ENCODE data around the gene GPS1.

Gene GPS1

GRCh38 chr17:82084373-82085030 is 32.8 kb downstream of the GPS1 start:
- Histone ChIP-seq H3K9ac (ENCODE audit: low read length) (no peak overlapping the region), H3K79me2 (ENCODE audit: control insufficient read depth, insufficient read depth, low read length) (peaks cover 2% of the 10 kb centered on the region), H2BK15ac (replicated peaks; ENCODE audit: low read depth) (no peak overlapping the region), H4K5ac (ENCODE audit: low read length) (no peak overlapping the region), H3K4me2 (ENCODE audit: low read length) (no peak overlapping the region), H3K18ac (ENCODE audit: low read length) (no peak overlapping the region), H3K27ac (ENCODE audit: low read depth, low read length) (no peak overlapping the region), H3K4ac (ENCODE audit: low read depth, low read length) (no peak overlapping the region), H2AK5ac (ENCODE audit: low read length) (no peak overlapping the region), H3K27me3 (ENCODE audit: insufficient read depth, low read length, poor library complexity) (no peaks in the 10 kb centered on the region), H2BK5ac (ENCODE audit: low read length) (no peak overlapping the region), H4K8ac (ENCODE audit: low read depth, low read length) (no peak overlapping the region), H3K56ac (ENCODE audit: low read length) (no peak overlapping the region), H3K4me1 (ENCODE audit: control insufficient read depth, low read depth, low read length) (no peaks in the 10 kb centered on the region), H2BK120ac (ENCODE audit: low read depth, low read length) (no peak overlapping the region), H3K4me3 (ENCODE audit: low read length) (no peak overlapping the region), H3K23ac (ENCODE audit: low read length) (no peak overlapping the region), H3K36me3 (ENCODE audit: control insufficient read depth, insufficient read depth, low read length) (peaks cover 67% of the 10 kb centered on the region), H3K79me1 (ENCODE audit: low read length) (peaks cover 9% of the 10 kb centered on the region)
- no CpG with 5 or more reads among the region's 31 CpGs for WGBS (ENCODE audit: extremely low coverage, insufficient coverage, low lambda C conversion rate)
- no peak for DNase-seq

DNA sequence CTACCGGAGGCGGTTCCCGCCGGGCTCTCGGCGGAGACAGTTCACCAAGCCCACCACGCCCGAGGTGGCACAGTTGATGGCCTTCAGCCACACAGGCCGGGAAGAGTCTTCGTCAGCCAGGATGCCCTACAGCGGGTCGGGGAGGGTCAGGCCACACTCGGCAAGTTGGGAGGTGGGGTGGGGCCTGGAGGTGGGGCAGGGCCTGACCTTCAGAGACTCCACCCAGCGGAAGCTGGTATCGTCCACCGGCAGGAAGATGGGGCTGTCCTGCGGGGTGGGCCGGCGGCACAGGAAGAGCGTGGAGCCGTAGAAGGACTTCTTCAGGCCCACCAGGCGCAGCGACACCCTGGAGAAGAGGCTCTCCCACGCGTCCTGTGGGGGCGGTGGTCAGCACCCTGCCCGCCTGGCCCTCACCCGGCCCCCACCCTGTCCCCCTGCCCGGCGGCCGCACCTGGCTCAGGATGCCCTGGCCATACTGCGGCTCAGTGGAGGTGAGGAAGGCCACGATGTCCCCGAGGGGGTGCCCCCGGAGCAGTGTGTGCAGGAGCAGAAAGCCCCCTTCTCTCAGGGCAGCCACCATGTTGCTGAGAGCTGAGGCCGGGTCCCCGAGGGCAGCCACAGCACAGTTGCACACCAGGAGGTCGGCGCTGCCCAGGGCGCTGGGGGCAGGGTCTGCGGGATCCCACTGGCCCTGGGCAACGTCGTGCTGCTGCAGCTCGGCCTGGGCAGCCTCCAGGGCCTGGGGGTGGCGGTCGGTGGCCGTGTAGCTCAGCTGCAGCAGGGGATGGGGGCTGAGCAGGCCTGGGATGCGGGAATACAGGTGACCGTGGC is 33.5 kb downstream of the GPS1 start:
- Histone ChIP-seq H2BK15ac (replicated peaks; ENCODE audit: low read depth) (no peak overlapping the region), H3K9ac (ENCODE audit: low read length) (no peak overlapping the region), H3K27ac (ENCODE audit: low read depth, low read length) (no peak overlapping the region), H3K4ac (ENCODE audit: low read depth, low read length) (no peak overlapping the region), H3K27me3 (ENCODE audit: insufficient read depth, low read length, poor library complexity) (no peaks in the 10 kb centered on the region), H3K23ac (ENCODE audit: low read length) (no peak overlapping the region), H3K79me1 (ENCODE audit: low read length) (peaks cover 9% of the 10 kb centered on the region), H3K4me3 (ENCODE audit: low read length) (no peak overlapping the region), H3K18ac (ENCODE audit: low read length) (no peak overlapping the region), H4K5ac (ENCODE audit: low read length) (no peak overlapping the region), H3K56ac (ENCODE audit: low read length) (no peak overlapping the region), H3K4me1 (ENCODE audit: control insufficient read depth, low read depth, low read length) (no peaks in the 10 kb centered on the region), H2BK5ac (ENCODE audit: low read length) (no peak overlapping the region), H2BK120ac (ENCODE audit: low read depth, low read length) (no peak overlapping the region), H3K36me3 (ENCODE audit: control insufficient read depth, insufficient read depth, low read length) (peaks cover 68% of the 10 kb centered on the region), H3K79me2 (ENCODE audit: control insufficient read depth, insufficient read depth, low read length) (peaks cover 5% of the 10 kb centered on the region), H2AK5ac (ENCODE audit: low read length) (no peak overlapping the region), H3K4me2 (ENCODE audit: low read length) (no peak overlapping the region), H4K8ac (ENCODE audit: low read depth, low read length) (no peak overlapping the region)
- WGBS (ENCODE audit: extremely low coverage, insufficient coverage, low lambda C conversion rate), result no CpG with 5 or more reads among the region's 49 CpGs
- no peak for DNase-seq

DNA sequence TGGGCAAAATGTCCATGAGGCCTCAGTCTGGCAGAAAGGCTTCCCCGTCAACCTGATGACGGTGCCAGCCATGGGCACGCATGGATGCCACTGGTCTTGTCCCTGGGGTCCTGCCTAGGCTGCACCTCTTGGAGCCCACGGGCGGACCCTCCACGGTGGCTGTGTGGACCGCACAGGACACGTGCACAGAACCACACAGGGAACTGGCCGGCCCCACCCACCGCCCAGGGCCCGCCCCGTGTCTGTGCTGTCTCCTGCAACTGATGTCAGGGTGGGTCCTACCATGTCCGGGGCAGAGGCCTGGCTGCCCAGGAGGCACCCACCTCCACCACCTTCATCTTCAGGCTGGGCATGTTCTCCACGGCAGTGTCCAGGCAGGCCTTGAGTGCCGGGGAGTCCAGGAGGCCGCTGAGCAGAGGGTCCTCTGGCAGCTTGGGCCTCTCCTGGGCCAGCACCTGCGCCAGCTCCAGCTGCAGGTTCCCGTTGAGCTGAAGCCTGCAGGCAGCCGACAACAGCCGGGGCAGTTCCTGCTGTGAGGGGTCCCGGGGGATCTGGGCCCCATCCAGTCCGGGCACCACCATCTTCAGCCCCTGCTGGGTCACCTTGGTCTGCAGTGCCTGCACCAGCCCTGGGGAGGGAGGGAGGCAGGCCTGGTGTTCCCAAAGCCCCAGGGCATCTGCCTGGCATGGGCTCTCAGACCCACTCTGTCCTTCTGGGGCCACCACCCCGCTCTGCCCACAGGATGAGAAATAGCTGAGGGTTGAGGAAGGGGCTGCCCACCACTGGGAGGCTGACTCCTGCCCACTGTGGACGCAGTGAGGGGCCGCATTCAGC is 34.5 kb downstream of the GPS1 start:
- H3K4me3 ChIP-seq (ENCODE audit: low read length), result no peak overlapping the region
- H3K9ac ChIP-seq (ENCODE audit: low read length), result no peak overlapping the region
- H3K27me3 ChIP-seq (ENCODE audit: insufficient read depth, low read length, poor library complexity), result no peaks in the 10 kb centered on the region
- no peak overlapping the region for H3K4me2 ChIP-seq (ENCODE audit: low read length)
- peaks cover 68% of the 10 kb centered on the region for H3K36me3 ChIP-seq (ENCODE audit: control insufficient read depth, insufficient read depth, low read length)
- H3K4me1 ChIP-seq (ENCODE audit: control insufficient read depth, low read depth, low read length), result no peaks in the 10 kb centered on the region
- peaks cover 9% of the 10 kb centered on the region for H3K79me2 ChIP-seq (ENCODE audit: control insufficient read depth, insufficient read depth, low read length)
- DNase-seq, result no peak
- H2BK120ac ChIP-seq (ENCODE audit: low read depth, low read length), result no peak overlapping the region
- no peak overlapping the region for H2BK5ac ChIP-seq (ENCODE audit: low read length)
- no CpG with 5 or more reads among the region's 25 CpGs for WGBS (ENCODE audit: extremely low coverage, insufficient coverage, low lambda C conversion rate)
- H3K56ac ChIP-seq (ENCODE audit: low read length), result no peak overlapping the region
- no peak overlapping the region for H3K4ac ChIP-seq (ENCODE audit: low read depth, low read length)
- H4K8ac ChIP-seq (ENCODE audit: low read depth, low read length), result no peak overlapping the region
- no peak overlapping the region for H3K18ac ChIP-seq (ENCODE audit: low read length)
- no peak overlapping the region for H4K5ac ChIP-seq (ENCODE audit: low read length)
- no peak overlapping the region for H2AK5ac ChIP-seq (ENCODE audit: low read length)
- no peak overlapping the region for H3K27ac ChIP-seq (ENCODE audit: low read depth, low read length)
- no peak overlapping the region for H3K23ac ChIP-seq (ENCODE audit: low read length)
- peaks cover 14% of the 10 kb centered on the region for H3K79me1 ChIP-seq (ENCODE audit: low read length)
- H2BK15ac ChIP-seq (replicated peaks; ENCODE audit: low read depth), result no peak overlapping the region

DNA sequence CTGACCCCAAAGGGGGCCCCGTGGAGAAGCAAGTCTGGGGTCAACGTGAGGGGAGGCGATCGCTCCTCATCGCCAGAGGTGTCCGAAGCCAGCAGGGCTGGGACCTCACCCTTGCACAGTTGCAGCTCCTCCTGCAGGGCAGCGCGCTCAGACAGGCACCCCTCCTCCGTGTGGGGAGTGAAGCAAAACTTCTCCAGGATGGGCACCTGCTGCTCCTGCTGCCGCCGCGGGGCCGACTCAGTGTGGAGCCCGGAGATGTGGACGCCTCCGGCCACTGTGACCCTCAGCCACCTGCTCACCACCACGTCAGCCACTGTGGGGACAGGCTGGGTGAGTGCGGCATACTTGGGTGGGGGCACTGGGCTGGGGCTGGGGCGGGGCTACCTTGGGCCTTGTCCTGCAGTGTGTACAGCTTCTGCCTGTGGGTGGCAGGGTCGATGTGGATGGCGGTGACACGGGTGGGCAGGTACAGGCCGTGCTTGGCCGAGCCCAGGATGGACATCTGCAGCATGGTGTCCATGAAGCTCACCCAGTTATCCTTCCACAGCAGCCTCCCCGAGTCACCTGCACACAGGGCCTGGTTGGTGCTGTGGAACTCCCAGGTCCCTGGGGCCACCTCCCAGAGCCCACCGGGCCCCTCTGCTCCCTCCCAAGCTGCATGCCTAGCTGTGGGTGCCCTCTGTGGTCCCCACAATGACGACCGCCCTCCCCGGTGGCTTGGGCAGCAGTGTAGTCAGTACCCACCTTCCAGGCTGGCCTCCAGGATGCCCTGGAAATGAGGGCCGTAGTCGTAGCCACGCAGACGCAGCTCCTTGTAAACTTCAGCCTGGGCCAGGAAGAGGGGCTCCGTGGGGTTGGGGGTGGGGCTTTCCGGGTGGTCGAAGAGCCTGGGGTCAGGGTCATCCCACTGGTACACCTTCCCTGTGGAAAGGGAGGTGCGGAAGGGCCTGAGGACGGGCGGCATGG is 35.5 kb downstream of the GPS1 start:
- H3K27ac ChIP-seq (ENCODE audit: low read depth, low read length), result no peak overlapping the region

More for the DNA sequence above, 35.5 kb downstream of the GPS1 start:
- DNase-seq, result no peak
- Histone ChIP-seq H3K36me3 (ENCODE audit: control insufficient read depth, insufficient read depth, low read length) (peaks cover 68% of the 10 kb centered on the region), H3K4me3 (ENCODE audit: low read length) (no peak overlapping the region), H3K27me3 (ENCODE audit: insufficient read depth, low read length, poor library complexity) (no peaks in the 10 kb centered on the region), H3K23ac (ENCODE audit: low read length) (no peak overlapping the region), H3K4ac (ENCODE audit: low read depth, low read length) (no peak overlapping the region), H3K56ac (ENCODE audit: low read length) (no peak overlapping the region), H3K4me2 (ENCODE audit: low read length) (no peak overlapping the region), H3K18ac (ENCODE audit: low read length) (no peak overlapping the region), H3K4me1 (ENCODE audit: control insufficient read depth, low read depth, low read length) (no peaks in the 10 kb centered on the region), H4K5ac (ENCODE audit: low read length) (no peak overlapping the region), H2BK15ac (replicated peaks; ENCODE audit: low read depth) (no peak overlapping the region), H3K79me1 (ENCODE audit: low read length) (peaks cover 18% of the 10 kb centered on the region), H2BK5ac (ENCODE audit: low read length) (no peak overlapping the region), H2BK120ac (ENCODE audit: low read depth, low read length) (no peak overlapping the region), H3K9ac (ENCODE audit: low read length) (no peak overlapping the region), H2AK5ac (ENCODE audit: low read length) (no peak overlapping the region), H4K8ac (ENCODE audit: low read depth, low read length) (no peak overlapping the region), H3K79me2 (ENCODE audit: control insufficient read depth, insufficient read depth, low read length) (peaks cover 15% of the 10 kb centered on the region)
- WGBS (ENCODE audit: extremely low coverage, insufficient coverage, low lambda C conversion rate), result no CpG with 5 or more reads among the region's 39 CpGs
